ENCODE measurements around the gene KCNK16.
A peak's percentile ranks its signal among the peaks of the same experiment; 100 is the strongest.

Gene KCNK16

GRCh38 chr6:39342692-39343395 is 20.3 kb upstream of the KCNK16 start:
- DNase-seq (ENCODE audit: insufficient read length, low spot score) (no peak), FAIRE-seq (peak; percentile 28)

DNA sequence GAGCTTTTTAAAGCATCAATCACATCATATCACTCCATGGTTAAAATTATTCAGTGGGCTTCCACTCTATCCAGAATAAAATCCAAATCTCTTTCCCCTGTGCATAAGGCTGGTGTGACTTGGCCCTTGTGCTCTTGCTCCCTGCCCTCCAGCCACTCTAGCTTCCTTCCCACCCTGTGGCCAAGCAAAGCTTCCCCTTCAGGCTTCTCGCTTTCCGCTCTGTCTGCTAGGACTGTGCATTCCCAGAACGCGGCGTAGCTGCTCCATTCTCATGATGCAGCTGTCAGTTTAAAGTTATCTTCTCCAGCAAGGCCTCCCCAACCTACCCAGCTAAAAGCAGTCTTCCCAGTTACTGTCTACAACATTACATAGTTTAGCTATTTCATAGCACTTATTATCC is 19.4 kb upstream of the KCNK16 start:
- no peak for DNase-seq (ENCODE audit: insufficient read length, low spot score)
- FAIRE-seq, result no peak

GRCh38 chr6:39341352-39341751 is 18.9 kb upstream of the KCNK16 start:
- no peak for FAIRE-seq
- no peak for DNase-seq (ENCODE audit: insufficient read length, low spot score)

DNA sequence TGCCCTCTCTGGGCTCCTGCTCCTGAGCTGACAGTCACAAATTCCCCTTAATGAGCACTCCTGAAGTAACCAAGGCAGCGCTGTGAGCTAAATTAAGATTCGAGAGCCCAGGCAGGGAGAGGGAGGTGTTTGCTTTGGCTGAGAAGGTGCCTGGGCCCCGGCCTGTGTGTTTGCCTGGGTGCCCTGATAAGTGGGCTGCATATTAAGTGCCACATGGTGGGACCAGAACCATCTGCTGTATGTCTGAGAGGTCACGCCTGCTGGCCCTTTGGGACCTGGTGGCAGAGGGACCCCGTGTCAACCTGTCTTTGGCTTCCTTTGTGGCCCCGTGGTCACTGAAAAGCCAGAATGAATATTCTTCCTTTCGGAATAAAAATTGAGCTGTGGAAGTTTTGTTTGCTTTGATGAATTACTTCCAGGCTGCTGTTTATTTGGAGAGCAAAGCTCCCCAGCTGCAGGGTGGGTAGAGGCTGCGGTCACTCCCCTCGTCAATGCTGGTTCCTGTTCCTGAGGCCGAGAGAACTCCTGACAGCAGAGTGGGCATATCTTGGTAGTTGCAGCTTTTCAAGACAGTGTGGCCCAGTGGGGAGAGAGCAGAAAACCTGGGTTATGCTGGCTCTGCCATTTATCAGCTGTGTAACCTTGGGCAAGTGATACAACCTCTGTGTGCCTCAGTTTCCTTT is 17.5 kb upstream of the KCNK16 start:
- FAIRE-seq, result no peak
- no peak for DNase-seq (ENCODE audit: insufficient read length, low spot score)

DNA sequence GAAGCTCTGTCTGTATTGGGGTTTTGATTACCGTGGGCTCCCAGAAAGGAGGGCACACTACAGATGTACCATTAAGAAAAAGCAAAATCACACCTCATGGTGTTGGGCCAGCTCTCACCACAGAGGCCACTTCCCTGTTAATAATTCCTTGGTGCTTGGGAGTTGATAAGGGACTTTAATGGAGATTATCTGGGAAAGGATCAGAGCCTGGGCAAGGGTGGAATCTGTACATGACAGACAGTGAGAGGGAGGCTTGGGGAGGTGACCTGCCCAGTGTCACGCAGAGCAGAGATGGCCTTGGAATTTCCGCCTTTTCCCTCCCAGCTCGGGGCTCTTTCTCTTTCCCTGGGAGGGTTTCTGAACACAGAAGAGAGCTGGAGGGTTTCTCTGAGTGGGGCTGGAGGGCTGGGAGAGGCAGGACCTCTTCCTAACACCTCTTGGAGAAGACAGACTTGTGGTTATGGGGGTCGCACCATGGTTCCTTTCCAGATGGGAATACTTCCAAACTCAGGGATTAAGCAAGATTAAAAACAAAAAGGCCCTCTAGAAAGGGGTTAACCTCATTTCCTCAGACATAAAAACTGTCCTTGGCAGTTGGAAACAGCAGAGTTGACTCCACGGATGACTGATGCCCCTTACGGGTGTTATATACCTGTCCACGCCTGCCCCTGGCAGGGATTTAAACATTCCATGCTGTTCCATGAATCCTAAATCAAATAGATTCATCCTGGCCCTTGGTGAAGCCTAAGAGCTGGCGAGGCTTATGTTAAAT is 16.8 kb upstream of the KCNK16 start:
- FAIRE-seq, result no peak
- no peak for DNase-seq (ENCODE audit: insufficient read length, low spot score)

GRCh38 chr6:39338397-39338796 is 15.9 kb upstream of the KCNK16 start:
- DNase-seq (ENCODE audit: insufficient read length, low spot score) (no peak), FAIRE-seq (no peak)

- peak; percentile 48 for FAIRE-seq
- peak; percentile 46 for DNase-seq (ENCODE audit: insufficient read length, low spot score)
Measured at GRCh38 chr6:39335780-39336545, 13.5 kb upstream of the KCNK16 start.

DNA sequence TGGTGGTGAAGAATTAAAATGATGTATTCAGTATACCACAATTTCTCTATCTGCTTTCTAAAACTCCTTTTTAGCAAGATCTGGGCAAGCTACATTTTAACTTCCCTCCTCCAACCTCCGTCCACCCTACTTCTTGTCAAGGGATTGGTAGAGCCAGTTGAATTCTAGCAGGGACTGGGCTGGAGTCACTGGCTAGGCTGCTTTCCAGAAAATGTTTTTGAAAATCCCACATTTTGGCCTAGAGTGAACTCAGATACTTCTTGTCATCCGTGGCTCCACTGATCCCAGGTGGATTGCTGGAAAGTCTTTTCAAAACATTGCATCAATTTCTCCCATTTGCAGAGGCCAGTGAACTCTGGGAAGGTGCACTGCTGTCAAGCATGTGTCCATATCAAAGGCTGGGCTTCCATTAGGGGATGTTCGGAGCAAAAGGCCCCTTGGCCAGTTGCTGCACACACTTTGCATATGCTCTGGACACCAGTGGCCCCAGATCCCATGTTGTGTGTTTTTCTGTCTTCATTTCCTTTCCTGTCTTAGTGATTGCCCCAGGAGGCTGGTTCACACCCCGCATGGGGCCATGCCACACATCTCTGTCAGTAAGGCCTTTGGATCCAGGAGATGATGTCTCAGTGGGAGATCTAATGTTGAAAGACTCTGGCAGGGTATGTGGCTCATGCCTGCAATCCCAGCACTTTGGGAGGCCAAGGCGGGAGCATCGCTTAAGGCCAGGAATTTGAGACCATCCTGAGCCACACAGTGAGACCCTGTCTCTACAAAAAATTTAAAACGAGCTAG is 11.3 kb upstream of the KCNK16 start:
- DNase-seq (ENCODE audit: insufficient read length, low spot score) (no peak), FAIRE-seq (no peak)

- FAIRE-seq, result no peak
Measured at GRCh38 chr6:39330476-39330875, 8.0 kb upstream of the KCNK16 start.

DNA sequence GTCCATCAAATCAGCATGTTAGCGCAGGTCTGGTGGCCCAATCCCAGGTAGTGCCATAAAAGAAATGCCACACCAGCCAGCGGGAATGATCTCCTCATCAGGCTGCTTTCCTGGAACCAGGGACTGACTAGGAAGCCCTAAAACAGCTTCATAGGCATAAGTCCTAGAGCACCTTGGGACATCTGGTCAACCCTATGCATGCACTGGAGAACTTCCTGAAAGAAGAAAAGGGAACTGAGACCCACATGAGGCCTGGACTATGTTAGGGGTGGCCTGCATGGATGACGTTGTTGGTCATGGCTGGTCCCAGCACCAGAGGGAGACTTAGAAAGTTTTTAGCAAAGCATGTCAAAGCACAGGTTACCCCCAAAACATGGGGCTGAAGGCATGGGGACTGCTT is 7.6 kb upstream of the KCNK16 start:
- FAIRE-seq (peak; percentile 8), DNase-seq (ENCODE audit: insufficient read length, low spot score) (peak; percentile 57)

More at GRCh38 chr6:39330476-39330875, 8.0 kb upstream of the KCNK16 start:
- no peak for DNase-seq (ENCODE audit: insufficient read length, low spot score)

DNA sequence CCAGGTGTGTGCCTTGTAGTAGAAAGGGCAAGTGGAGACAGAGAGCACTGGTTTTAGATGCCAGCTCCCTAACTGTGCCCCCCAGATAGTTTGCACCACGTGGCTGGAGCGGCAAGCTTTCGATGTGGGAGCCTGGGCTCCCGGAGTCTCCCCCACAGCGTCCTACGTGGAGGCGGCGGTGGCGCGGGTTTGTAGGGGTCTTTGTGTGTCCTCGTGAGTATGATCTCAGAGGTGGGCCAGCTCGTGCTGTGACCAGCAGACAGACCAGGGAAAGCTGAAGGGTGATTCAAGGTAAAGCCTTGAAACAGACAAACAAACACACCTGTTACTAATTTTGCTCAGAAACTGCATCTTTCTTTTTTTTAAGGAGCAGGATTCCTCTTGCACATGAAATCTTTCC is 5.6 kb upstream of the KCNK16 start:
- FAIRE-seq, result no peak
- DNase-seq (ENCODE audit: insufficient read length, low spot score), result no peak

DNA sequence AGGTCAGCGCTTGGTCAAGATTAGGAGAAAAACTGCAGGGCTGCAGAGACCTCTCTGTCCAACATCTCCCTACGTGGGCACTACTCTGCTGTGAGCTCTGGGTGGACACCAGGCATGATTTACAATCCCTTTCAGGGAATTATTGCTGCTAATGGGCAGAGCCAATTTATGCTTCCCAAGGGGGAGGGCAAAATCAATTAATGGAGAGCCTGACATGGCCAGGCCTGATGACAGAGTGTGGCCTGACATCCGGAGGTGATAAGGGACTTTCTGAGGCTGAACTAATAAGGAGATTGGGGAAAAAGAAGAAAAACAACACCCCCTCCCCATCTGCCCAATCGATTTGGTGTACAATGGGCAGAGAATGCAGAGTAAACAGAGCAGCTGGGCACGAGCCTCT is 5.0 kb upstream of the KCNK16 start:
- no peak for FAIRE-seq
- DNase-seq (ENCODE audit: insufficient read length, low spot score), result no peak

DNA sequence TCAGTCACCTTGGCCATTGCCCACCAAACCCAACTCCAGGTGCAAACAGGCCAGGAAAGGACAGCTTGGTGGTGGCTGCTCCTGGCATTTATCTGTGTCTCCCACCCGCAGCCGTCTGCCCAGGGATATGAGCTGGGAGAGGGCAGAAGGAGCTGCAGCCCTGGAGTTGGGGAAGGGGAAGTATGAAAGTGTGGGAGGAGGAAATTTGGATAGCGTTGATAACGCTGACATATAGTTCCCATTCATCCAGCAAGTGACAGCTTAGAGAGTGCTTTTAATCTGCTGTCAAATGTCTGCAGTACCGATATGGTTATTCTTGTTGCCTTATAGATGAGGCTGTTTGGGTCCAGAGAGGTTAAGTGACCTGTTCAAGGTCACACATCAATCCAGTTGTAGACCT is 741 bp downstream of the KCNK16 start:
- DNase-seq (ENCODE audit: insufficient read length, low spot score) (no peak), FAIRE-seq (no peak)

DNA sequence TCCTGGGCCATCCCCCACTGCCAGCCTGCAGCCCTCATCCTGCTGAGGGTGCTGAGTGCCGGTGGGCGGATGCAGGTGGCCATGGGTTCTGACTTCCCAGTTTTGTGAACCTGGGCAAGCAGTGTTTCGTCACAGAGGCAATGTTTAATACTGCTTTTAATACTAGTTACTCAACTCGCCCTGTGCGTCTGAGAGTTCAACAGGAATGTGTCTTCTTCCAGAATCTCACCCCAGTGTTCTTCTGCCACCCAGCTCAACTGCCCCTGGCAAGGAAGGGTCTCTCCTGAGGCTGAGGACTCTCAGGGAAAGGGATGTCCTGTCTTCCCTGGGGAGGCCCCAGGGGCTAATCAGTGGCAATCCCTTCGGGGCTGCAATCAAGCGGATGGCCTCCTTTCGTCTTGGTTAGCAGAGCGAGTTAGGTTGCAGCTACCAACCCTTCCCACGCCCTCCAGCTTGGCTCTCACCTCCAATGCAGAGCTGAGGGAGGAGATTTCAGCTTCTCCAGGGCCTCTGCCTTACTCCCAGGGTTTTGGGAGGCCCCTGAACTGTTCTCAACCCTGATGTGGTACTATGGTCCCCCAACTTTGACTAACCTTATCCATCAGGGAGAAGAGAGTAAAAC is 2.0 kb downstream of the KCNK16 start:
- no peak for FAIRE-seq

GRCh38 chr6:39319621-39320362 is 2.7 kb downstream of the KCNK16 start:
- FAIRE-seq (no peak), DNase-seq (ENCODE audit: insufficient read length, low spot score) (no peak)

More for the DNA sequence above, 2.0 kb downstream of the KCNK16 start:
- DNase-seq (ENCODE audit: insufficient read length, low spot score), result no peak

DNA sequence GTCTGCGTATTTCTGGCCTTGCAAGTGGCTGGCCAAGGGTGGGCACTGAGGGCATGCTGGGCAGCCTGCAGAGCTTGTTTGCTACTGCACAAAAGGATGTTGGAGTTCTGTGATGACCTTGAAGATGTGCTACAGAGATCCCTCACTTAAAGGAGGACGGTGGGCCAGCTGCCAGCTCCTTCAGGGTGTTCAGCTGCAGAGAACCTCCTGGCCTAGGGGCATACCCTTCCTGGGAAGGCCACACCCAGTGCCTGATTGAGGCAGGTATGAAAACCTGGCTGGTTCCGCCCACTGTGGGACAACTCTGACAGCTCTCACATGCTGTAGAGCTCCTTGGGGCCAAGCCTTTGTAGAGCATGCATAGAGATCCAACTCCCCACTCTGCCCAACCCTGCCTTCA is 5.2 kb downstream of the KCNK16 start:
- DNase-seq (ENCODE audit: insufficient read length, low spot score) (no peak), FAIRE-seq (no peak)

DNA sequence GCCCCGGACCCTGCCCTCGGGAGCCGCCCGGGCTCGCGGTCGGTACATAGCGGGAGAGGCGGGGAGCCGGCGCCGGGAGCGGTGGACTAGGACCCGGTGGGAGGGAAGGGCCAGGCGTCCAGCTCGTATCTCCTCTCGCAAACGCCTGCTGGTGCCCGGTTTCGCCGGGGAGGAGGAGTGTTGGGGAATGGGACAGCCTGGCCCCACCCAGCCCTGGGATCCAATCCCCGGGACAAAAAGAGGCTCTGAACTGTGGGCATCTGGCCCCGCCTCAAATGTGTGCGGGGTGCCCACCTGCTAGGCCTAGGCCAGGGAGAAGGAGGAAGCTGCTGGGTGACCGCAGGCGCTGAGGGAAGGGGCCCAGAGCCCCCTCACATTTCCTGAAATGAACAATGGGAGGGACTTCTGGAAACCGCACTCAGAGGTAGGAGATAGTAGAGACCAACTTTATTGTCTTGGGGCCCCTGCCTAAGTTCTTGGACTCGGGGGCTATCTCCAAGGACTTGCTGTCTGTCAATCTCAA is 8.2 kb downstream of the KCNK16 start, which contains the start of gene KCNK17:
Gene KCNK17, minus strand, starts transcription at position 147 of the 523 bp plus-strand sequence. Its CDS starts 99 bp downstream, at position 48.
- FAIRE-seq, result no peak
- DNase-seq (ENCODE audit: insufficient read length, low spot score), result no peak

GRCh38 chr6:39313526-39314272 is 8.8 kb downstream of the KCNK16 start:
- DNase-seq (ENCODE audit: insufficient read length, low spot score) (no peak), FAIRE-seq (no peak)
